Measurements from ENCODE around the gene POLR2H. TPM values are rescaled to one million over a fixed set of nuclear protein-coding genes. Genes with fewer than 3 reads are reported as not detected.

The POLR2H gene
- polyA plus RNA-seq, 1 donor (not counting 4 experiments of a cell fraction or from before 2014, with no cell fraction given): 202 TPM

DNA sequence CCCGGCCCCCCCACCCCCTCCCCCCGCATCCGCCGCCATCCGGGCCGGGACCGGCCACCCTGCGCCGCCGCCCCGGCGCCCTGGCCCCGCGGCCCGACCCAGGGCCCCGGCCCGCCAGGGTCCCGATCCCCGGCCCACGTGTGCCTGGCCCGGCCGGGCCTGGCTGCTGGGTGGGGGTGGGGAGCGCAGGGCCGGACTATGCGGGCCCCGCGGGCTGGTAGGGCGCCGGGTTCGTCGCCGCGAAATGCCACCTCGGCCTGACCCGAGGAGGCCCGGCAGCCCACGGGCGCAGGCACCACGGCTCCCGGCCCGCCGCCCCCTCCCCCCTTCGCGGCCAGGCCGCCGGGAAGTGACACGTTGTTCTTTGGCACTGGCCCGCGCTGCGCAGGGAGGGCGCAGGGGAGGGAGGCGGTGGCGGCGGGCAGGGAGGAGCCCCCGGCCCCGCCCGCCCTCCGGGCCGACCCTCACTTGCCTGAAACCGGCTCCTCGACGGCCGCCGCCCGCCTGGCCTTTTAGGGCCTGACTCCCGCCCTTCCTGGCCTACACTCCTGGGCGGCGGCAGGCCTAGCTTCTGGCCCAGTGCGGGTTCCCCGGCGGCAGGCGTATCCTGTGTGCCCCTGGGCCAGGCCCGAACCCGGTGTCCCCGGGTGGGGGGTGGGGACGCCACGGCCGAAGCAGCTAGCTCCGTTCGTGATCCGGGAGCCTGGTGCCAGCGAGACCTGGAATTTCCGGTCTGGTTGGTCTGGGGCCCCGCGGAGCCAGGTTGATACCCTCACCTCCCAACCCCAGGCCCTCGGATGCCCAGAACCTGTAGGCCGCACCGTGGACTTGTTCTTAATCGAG, 46.6 kb upstream of the POLR2H start:
- no peaks in the 10 kb centered on the region for H3K9me3 ChIP-seq (ENCODE audit: control insufficient read depth, low read depth, low read length)
- no peak for DNase-seq (ENCODE audit: low read depth, low spot score)
- H2AFZ ChIP-seq (ENCODE audit: control insufficient read depth, low read length): no peak overlapping the region
- peaks cover 5 to 25% of the 10 kb centered on the region in 2 experiments for H3K36me3 ChIP-seq (ENCODE audit: control insufficient read depth in 2 of 2, extremely low read depth in 1 of 2, insufficient read depth in 2 of 2, low read length in 2 of 2)
- H3K4me2 ChIP-seq (ENCODE audit: control insufficient read depth, extremely low read depth, insufficient read depth, low read depth, low read length): peak overlapping the region; percentile 97
- peak overlapping the region; percentile 83 for H3K27ac ChIP-seq (ENCODE audit: control insufficient read depth, insufficient read depth, low read length)
- peak overlapping the region; percentile 73 to 90 (median 87) for H3K4me3 ChIP-seq (ENCODE audit: control insufficient read depth in 2 of 3, extremely low read depth in 1 of 3, insufficient read depth in 2 of 3, low read depth in 1 of 3, low read length in 3 of 3)
- H3K79me2 ChIP-seq (ENCODE audit: control insufficient read depth, insufficient read depth, low read length): peaks cover 47% of the 10 kb centered on the region
- dilution Hi-C loops (cut with MboI; ENCODE audit: extremely low pct_ligation_motif_present, low sequenced_read_pairs): no loop called here
- peaks cover 36% of the 10 kb centered on the region for H4K20me1 ChIP-seq (ENCODE audit: control insufficient read depth, extremely low read depth, insufficient read depth, low read length)
- no peak for FAIRE-seq
- no peaks in the 10 kb centered on the region for H3K27me3 ChIP-seq (ENCODE audit: control insufficient read depth, extremely low read depth, insufficient read depth, low read length)
- peaks cover 30% of the 10 kb centered on the region for H3K4me1 ChIP-seq (ENCODE audit: control insufficient read depth, extremely low read depth, insufficient read depth, low read length)
- H3K9me1 ChIP-seq (ENCODE audit: control insufficient read depth, extremely low read depth, insufficient read depth, low read length): no peaks in the 10 kb centered on the region
- TF ChIP-seq EZH2 (IDR thresholded peaks at IDR 0.05; ENCODE audit: low read length): no peak
- TF ChIP-seq, protein P1, sequence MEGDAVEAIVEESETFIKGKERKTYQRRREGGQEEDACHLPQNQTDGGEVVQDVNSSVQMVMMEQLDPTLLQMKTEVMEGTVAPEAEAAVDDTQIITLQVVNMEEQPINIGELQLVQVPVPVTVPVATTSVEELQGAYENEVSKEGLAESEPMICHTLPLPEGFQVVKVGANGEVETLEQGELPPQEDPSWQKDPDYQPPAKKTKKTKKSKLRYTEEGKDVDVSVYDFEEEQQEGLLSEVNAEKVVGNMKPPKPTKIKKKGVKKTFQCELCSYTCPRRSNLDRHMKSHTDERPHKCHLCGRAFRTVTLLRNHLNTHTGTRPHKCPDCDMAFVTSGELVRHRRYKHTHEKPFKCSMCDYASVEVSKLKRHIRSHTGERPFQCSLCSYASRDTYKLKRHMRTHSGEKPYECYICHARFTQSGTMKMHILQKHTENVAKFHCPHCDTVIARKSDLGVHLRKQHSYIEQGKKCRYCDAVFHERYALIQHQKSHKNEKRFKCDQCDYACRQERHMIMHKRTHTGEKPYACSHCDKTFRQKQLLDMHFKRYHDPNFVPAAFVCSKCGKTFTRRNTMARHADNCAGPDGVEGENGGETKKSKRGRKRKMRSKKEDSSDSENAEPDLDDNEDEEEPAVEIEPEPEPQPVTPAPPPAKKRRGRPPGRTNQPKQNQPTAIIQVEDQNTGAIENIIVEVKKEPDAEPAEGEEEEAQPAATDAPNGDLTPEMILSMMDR (optimal IDR thresholded peaks at IDR 0.05 in 1 of 3, IDR thresholded peaks at IDR 0.05 in 1 of 3, conservative IDR thresholded peaks at IDR 0.05 in 1 of 3; ENCODE audit: extremely low read depth in 1 of 3, insufficient read depth in 2 of 3, low read length in 3 of 3): no peak
- H3K9ac ChIP-seq (ENCODE audit: control insufficient read depth, extremely low read depth, insufficient read depth, low read length): peak overlapping the region; percentile 77

DNA sequence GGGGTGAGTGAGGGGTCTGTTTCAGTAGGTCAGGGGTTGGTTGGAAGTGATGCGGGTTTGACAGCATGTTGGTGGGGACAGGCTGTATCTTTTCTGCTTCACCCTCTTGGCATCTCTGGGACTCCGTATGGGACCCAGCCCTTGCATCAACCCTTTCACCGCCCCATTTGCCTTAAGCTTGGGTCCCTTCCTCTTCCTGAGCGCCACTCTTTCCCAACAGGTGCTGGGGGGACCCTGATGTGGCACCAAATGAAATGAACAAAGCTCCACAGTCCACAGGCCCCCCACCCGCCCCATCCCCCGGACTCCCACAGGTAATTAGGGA, 46.0 kb upstream of the POLR2H start:
- TF ChIP-seq EZH2 (IDR thresholded peaks at IDR 0.05; ENCODE audit: low read length): no peak
- TF ChIP-seq, protein P1 (optimal IDR thresholded peaks at IDR 0.05 in 1 of 3, IDR thresholded peaks at IDR 0.05 in 1 of 3, conservative IDR thresholded peaks at IDR 0.05 in 1 of 3; ENCODE audit: extremely low read depth in 1 of 3, insufficient read depth in 2 of 3, low read length in 3 of 3): no peak
- Histone ChIP-seq H3K36me3 (ENCODE audit: control insufficient read depth in 2 of 2, extremely low read depth in 1 of 2, insufficient read depth in 2 of 2, low read length in 2 of 2) (peaks cover 7 to 28% of the 10 kb centered on the region in 2 experiments), H3K27me3 (ENCODE audit: control insufficient read depth, extremely low read depth, insufficient read depth, low read length) (no peaks in the 10 kb centered on the region), H3K4me2 (ENCODE audit: control insufficient read depth, extremely low read depth, insufficient read depth, low read depth, low read length) (peak overlapping the region; percentile 97), H3K9me1 (ENCODE audit: control insufficient read depth, extremely low read depth, insufficient read depth, low read length) (no peaks in the 10 kb centered on the region), H3K9me3 (ENCODE audit: control insufficient read depth, low read depth, low read length) (no peaks in the 10 kb centered on the region), H4K20me1 (ENCODE audit: control insufficient read depth, extremely low read depth, insufficient read depth, low read length) (peaks cover 39% of the 10 kb centered on the region), H3K79me2 (ENCODE audit: control insufficient read depth, insufficient read depth, low read length) (peaks cover 52% of the 10 kb centered on the region), H3K4me3 (ENCODE audit: control insufficient read depth in 2 of 3, extremely low read depth in 1 of 3, insufficient read depth in 2 of 3, low read depth in 1 of 3, low read length in 3 of 3) (peak overlapping the region; percentile 73 to 90 (median 87)), H3K27ac (ENCODE audit: control insufficient read depth, insufficient read depth, low read length) (peak overlapping the region; percentile 83), H2AFZ (ENCODE audit: control insufficient read depth, low read length) (no peak overlapping the region), H3K4me1 (ENCODE audit: control insufficient read depth, extremely low read depth, insufficient read depth, low read length) (peaks cover 35% of the 10 kb centered on the region), H3K9ac (ENCODE audit: control insufficient read depth, extremely low read depth, insufficient read depth, low read length) (peak overlapping the region; percentile 77)
- FAIRE-seq (no peak), DNase-seq (ENCODE audit: low read depth, low spot score) (no peak)
- dilution Hi-C loops (cut with MboI; ENCODE audit: extremely low pct_ligation_motif_present, low sequenced_read_pairs): no loop called here
